Measurements from ENCODE around the gene PSMG4. TPM values are rescaled to one million over a fixed set of nuclear protein-coding genes. Genes with fewer than 3 reads are reported as not detected.

PSMG4 gene, protein sequence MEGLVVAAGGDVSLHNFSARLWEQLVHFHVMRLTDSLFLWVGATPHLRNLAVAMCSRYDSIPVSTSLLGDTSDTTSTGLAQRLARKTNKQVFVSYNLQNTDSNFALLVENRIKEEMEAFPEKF
- polyA plus RNA-seq (2013), result 9.7 and 10.5 TPM in 2 replicates

DNA sequence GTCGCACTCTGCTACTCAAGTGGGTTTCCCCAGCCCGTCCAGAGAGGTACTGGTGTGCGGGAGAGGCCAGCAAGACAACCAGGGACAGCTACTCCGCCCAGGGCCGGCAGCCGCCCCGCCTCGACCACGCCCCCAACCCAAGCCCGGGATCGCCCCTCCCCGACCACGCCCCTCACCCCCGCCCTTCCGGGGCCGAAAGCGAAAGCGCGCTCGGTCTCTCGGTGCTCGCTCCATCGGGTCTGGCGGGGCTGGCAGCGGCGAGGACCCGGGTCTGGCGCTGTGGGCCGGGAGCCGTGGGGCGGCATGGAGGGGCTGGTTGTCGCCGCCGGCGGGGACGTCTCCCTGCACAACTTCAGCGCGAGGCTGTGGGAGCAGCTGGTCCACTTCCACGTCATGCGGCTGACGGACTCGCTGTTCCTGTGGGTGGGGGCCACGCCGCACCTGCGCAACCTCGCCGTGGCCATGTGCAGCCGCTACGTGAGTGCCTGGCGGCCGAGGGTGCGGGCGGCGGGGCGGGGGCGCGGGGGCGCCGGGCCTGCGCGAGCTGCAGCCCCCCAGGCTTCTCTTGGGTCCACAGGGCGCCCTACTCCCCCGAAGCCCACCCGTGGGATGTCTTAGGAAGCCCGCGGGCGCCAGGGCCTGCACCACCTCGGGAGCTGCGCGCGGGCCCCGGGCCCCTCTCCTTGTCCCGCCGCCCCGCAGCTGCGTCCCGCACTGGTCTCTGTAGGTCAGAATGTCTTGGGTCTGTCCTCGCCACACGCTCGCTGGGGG, at the start of gene PSMG4:
TSS of gene PSMG4 (plus strand) at position 228 of the 771 bp plus-strand sequence. CDS start at position 304, 76 bp downstream.
- peak within 1 kb of the TSS; percentile 65 for H2AFZ ChIP-seq (ENCODE audit: insufficient read depth, low read length, poor library complexity)
- peak within 1 kb of the TSS; percentile 82 for H4K8ac ChIP-seq (ENCODE audit: low read depth, low read length)
- H3K9me3 ChIP-seq (ENCODE audit: insufficient read depth, low read depth, low read length), result no peaks in the 10 kb centered on the region
- H2BK12ac ChIP-seq (ENCODE audit: low read length), result peak within 1 kb of the TSS; percentile 29
- H3K27me3 ChIP-seq (ENCODE audit: insufficient read depth, low read length), result no peaks in the 10 kb centered on the region
- H3K18ac ChIP-seq (ENCODE audit: low read length), result peak within 1 kb of the TSS; percentile 92
- H4K91ac ChIP-seq (ENCODE audit: low read depth, low read length), result peak within 1 kb of the TSS; percentile 67
- no peak within 1 kb of the TSS for H2AK5ac ChIP-seq (ENCODE audit: low read length)
- peaks cover 2% of the 10 kb centered on the region for H3K79me1 ChIP-seq (ENCODE audit: low read length)
- no peak within 1 kb of the TSS for H2BK5ac ChIP-seq (ENCODE audit: low read depth, low read length, poor library complexity)
- H4K12ac ChIP-seq (ENCODE audit: low read depth, low read length), result peak within 1 kb of the TSS; percentile 13
- H3K9ac ChIP-seq (ENCODE audit: low read length), result no peak within 1 kb of the TSS
- no peaks in the 10 kb centered on the region for H3K79me2 ChIP-seq (ENCODE audit: control insufficient read depth, insufficient read depth, low read length, poor library complexity)
- peak within 1 kb of the TSS; percentile 98 for H3K4me3 ChIP-seq (ENCODE audit: low read depth, low read length)
- peak within 1 kb of the TSS; percentile 9 for H2BK120ac ChIP-seq (ENCODE audit: insufficient read depth, low read length, poor library complexity)
- H3K36me3 ChIP-seq (ENCODE audit: control insufficient read depth in 1 of 2, insufficient read depth in 2 of 2, low read length in 2 of 2), result peaks cover 7 to 8% of the 10 kb centered on the region in 2 experiments
- H3K14ac ChIP-seq (ENCODE audit: low read length), result peak within 1 kb of the TSS; percentile 80
- peak; percentile 83 to 93 for DNase-seq
- peaks cover 2% of the 10 kb centered on the region in 2 experiments for H3K4me1 ChIP-seq (ENCODE audit: control insufficient read depth in 1 of 2, insufficient read depth in 2 of 2, low read length in 2 of 2)
- peak within 1 kb of the TSS; percentile 60 for H3K4ac ChIP-seq (ENCODE audit: low read depth, low read length)
- no peak within 1 kb of the TSS for H3K23ac ChIP-seq (ENCODE audit: low read length)
- H3K4me2 ChIP-seq (ENCODE audit: low read length), result peak within 1 kb of the TSS; percentile 87
- no peak within 1 kb of the TSS for H3K27ac ChIP-seq (ENCODE audit: low read depth, low read length)
- WGBS (ENCODE audit: extremely low coverage, insufficient coverage, insufficient read length), result no CpG with 5 or more reads among the region's 80 CpGs

DNA sequence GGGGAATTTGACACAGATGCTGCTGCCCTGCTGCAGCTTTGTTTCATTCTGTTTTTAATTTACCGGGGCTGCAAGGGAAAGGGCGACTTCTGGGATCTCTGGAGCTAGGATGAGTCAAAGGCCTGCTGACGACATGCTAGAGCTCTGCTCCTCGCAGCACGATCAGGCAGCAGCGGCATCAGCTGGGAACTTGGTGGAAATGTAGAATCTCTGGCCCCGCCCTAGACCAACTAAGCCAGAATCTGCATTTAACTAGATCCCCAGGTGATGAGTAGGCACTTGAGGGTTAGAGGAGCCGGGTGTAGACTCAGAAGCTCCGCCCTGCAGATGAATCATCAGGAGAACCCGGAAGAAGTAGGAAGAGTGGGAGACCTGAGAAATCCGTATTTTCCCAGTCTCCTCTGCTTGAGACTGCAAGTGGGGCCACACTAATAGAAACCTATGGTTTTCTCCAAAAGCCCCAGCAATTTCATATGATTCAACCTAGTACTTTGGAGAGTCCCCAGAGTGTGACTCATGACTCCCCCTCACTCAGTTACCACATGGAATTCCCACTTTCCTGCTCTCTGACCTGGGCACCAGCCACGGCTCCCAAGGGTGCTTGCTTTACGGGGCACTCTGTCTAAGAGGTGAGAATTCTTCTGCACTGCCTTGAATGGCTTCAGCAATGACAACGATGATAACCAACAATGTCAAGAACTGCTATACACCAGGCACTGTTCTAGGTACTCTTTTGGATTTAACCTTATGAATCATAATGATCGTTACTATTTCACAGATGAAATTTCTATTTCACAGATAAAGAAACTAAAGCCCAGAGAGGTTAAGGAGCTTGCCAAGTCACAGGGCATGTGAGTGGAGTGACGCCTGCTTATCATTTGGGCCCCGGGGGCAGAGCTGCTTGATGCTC, 49.4 kb upstream of the PSMG4 start:
- WGBS (ENCODE audit: extremely low coverage, insufficient coverage, insufficient read length), result no CpG with 5 or more reads among the region's 17 CpGs
- H2AK5ac ChIP-seq (ENCODE audit: low read length), result no peak overlapping the region
- no peaks in the 10 kb centered on the region for H3K79me2 ChIP-seq (ENCODE audit: control insufficient read depth, insufficient read depth, low read length, poor library complexity)
- no peak overlapping the region for H2BK12ac ChIP-seq (ENCODE audit: low read length)
- no peaks in the 10 kb centered on the region for H3K36me3 ChIP-seq (ENCODE audit: control insufficient read depth in 1 of 2, insufficient read depth in 2 of 2, low read length in 2 of 2)
- H3K79me1 ChIP-seq (ENCODE audit: low read length), result peaks cover 4% of the 10 kb centered on the region
- H3K27me3 ChIP-seq (ENCODE audit: insufficient read depth, low read length), result no peaks in the 10 kb centered on the region
- H3K27ac ChIP-seq (ENCODE audit: low read depth, low read length), result no peak overlapping the region
- H2BK5ac ChIP-seq (ENCODE audit: low read depth, low read length, poor library complexity), result no peak overlapping the region
- no peak overlapping the region for H3K4ac ChIP-seq (ENCODE audit: low read depth, low read length)
- no peak overlapping the region for H3K14ac ChIP-seq (ENCODE audit: low read length)
- H2BK120ac ChIP-seq (ENCODE audit: insufficient read depth, low read length, poor library complexity), result no peak overlapping the region
- H3K9me3 ChIP-seq (ENCODE audit: insufficient read depth, low read depth, low read length), result no peaks in the 10 kb centered on the region
- peaks cover 12 to 17% of the 10 kb centered on the region in 2 experiments for H3K4me1 ChIP-seq (ENCODE audit: control insufficient read depth in 1 of 2, insufficient read depth in 2 of 2, low read length in 2 of 2)
- peak overlapping the region; percentile 26 for H3K4me2 ChIP-seq (ENCODE audit: low read length)
- H3K9ac ChIP-seq (ENCODE audit: low read length), result no peak overlapping the region
- H3K18ac ChIP-seq (ENCODE audit: low read length), result no peak overlapping the region
- no peak overlapping the region for H2AFZ ChIP-seq (ENCODE audit: insufficient read depth, low read length, poor library complexity)
- H4K8ac ChIP-seq (ENCODE audit: low read depth, low read length), result peak overlapping the region; percentile 79
- peak overlapping the region; percentile 53 for H4K91ac ChIP-seq (ENCODE audit: low read depth, low read length)
- DNase-seq, result peak; percentile 93 to 96
- no peak overlapping the region for H3K23ac ChIP-seq (ENCODE audit: low read length)
- H3K4me3 ChIP-seq (ENCODE audit: low read depth, low read length), result no peak overlapping the region
- no peak overlapping the region for H4K12ac ChIP-seq (ENCODE audit: low read depth, low read length)

DNA sequence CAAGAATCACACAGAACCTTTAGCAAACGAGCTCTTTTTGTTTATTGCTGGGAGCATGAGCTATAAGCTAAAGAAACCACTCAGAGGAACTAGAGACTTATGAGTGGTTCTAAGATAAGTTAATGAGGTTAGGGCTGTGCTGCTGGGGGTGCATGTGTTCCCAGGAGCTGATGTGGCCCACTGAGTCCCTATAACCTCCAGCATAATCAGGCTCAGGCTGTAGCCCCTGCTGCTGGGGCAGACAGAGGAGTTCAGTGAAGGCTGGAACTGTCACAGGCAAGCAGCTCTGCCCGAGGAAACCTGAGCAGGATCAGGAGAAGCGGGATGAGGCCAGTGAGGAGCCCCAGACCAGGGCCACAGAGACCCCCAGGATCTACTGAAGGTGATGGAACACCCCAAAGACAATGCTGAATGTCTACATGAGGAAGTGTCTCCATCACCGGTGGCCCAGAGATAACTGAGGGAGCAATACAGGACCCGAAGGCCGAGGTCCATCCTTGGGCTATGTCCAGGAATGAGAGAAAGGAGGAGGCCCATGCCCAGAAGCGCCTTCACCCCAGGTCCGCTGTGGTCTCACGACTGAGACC, 48.6 kb upstream of the PSMG4 start:
- Histone ChIP-seq H3K27me3 (ENCODE audit: insufficient read depth, low read length) (no peaks in the 10 kb centered on the region), H3K4me3 (ENCODE audit: low read depth, low read length) (no peak overlapping the region), H3K9me3 (ENCODE audit: insufficient read depth, low read depth, low read length) (no peaks in the 10 kb centered on the region), H3K4ac (ENCODE audit: low read depth, low read length) (no peak overlapping the region), H3K79me2 (ENCODE audit: control insufficient read depth, insufficient read depth, low read length, poor library complexity) (no peaks in the 10 kb centered on the region), H3K4me1 (ENCODE audit: control insufficient read depth in 1 of 2, insufficient read depth in 2 of 2, low read length in 2 of 2) (peaks cover 12 to 17% of the 10 kb centered on the region in 2 experiments), H3K9ac (ENCODE audit: low read length) (no peak overlapping the region), H2BK12ac (ENCODE audit: low read length) (peak overlapping the region; percentile 26), H3K36me3 (ENCODE audit: control insufficient read depth in 1 of 2, insufficient read depth in 2 of 2, low read length in 2 of 2) (no peaks in the 10 kb centered on the region), H2AFZ (ENCODE audit: insufficient read depth, low read length, poor library complexity) (no peak overlapping the region), H3K18ac (ENCODE audit: low read length) (no peak overlapping the region), H3K4me2 (ENCODE audit: low read length) (no peak overlapping the region), H4K12ac (ENCODE audit: low read depth, low read length) (no peak overlapping the region), H4K91ac (ENCODE audit: low read depth, low read length) (peak overlapping the region; percentile 2), H3K27ac (ENCODE audit: low read depth, low read length) (no peak overlapping the region), H3K23ac (ENCODE audit: low read length) (no peak overlapping the region), H2BK120ac (ENCODE audit: insufficient read depth, low read length, poor library complexity) (no peak overlapping the region), H2BK5ac (ENCODE audit: low read depth, low read length, poor library complexity) (no peak overlapping the region), H4K8ac (ENCODE audit: low read depth, low read length) (no peak overlapping the region), H3K14ac (ENCODE audit: low read length) (no peak overlapping the region), H2AK5ac (ENCODE audit: low read length) (no peak overlapping the region), H3K79me1 (ENCODE audit: low read length) (peaks cover 4% of the 10 kb centered on the region)
- no CpG with 5 or more reads among the region's 9 CpGs for WGBS (ENCODE audit: extremely low coverage, insufficient coverage, insufficient read length)
- DNase-seq, result no peak

DNA sequence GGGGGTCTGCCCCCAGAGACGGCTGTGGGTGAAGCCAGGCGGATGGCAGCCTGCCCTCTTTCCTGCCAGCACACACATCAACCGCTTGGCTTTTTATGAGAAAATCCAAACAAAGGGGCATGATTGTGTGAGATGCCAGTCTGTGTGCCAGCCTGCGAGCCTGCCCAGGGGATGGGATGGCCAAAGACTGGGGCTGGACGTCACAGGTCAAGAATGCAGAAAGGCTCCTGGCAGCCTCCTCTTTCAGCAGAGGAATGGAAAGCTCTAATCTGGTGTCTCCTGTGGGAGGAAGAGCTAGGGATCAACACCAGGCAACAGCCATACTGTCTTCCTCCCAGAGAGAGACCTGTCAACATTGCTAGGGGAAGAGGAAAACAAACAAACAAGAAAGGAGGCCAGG, 47.1 kb upstream of the PSMG4 start:
- H2BK5ac ChIP-seq (ENCODE audit: low read depth, low read length, poor library complexity), result no peak overlapping the region

More for the DNA sequence above, 47.1 kb upstream of the PSMG4 start:
- no peak overlapping the region for H4K8ac ChIP-seq (ENCODE audit: low read depth, low read length)
- WGBS (ENCODE audit: extremely low coverage, insufficient coverage, insufficient read length), result no CpG with 5 or more reads among the region's 5 CpGs
- H2BK120ac ChIP-seq (ENCODE audit: insufficient read depth, low read length, poor library complexity), result no peak overlapping the region
- DNase-seq, result peak in 1 of 2 donors; percentile 18
- H3K27me3 ChIP-seq (ENCODE audit: insufficient read depth, low read length), result no peaks in the 10 kb centered on the region
- no peaks in the 10 kb centered on the region for H3K79me2 ChIP-seq (ENCODE audit: control insufficient read depth, insufficient read depth, low read length, poor library complexity)
- H3K4me3 ChIP-seq (ENCODE audit: low read depth, low read length), result no peak overlapping the region
- no peak overlapping the region for H3K4ac ChIP-seq (ENCODE audit: low read depth, low read length)
- no peak overlapping the region for H3K14ac ChIP-seq (ENCODE audit: low read length)
- no peak overlapping the region for H3K18ac ChIP-seq (ENCODE audit: low read length)
- no peak overlapping the region for H2AK5ac ChIP-seq (ENCODE audit: low read length)
- no peak overlapping the region for H2BK12ac ChIP-seq (ENCODE audit: low read length)
- no peak overlapping the region for H2AFZ ChIP-seq (ENCODE audit: insufficient read depth, low read length, poor library complexity)
- H4K91ac ChIP-seq (ENCODE audit: low read depth, low read length), result no peak overlapping the region
- H3K9ac ChIP-seq (ENCODE audit: low read length), result no peak overlapping the region
- H4K12ac ChIP-seq (ENCODE audit: low read depth, low read length), result no peak overlapping the region
- H3K4me1 ChIP-seq (ENCODE audit: control insufficient read depth in 1 of 2, insufficient read depth in 2 of 2, low read length in 2 of 2), result peaks cover 9 to 10% of the 10 kb centered on the region in 2 experiments
- no peaks in the 10 kb centered on the region for H3K36me3 ChIP-seq (ENCODE audit: control insufficient read depth in 1 of 2, insufficient read depth in 2 of 2, low read length in 2 of 2)
- H3K4me2 ChIP-seq (ENCODE audit: low read length), result no peak overlapping the region
- H3K23ac ChIP-seq (ENCODE audit: low read length), result no peak overlapping the region
- peaks cover 2% of the 10 kb centered on the region for H3K79me1 ChIP-seq (ENCODE audit: low read length)
- H3K9me3 ChIP-seq (ENCODE audit: insufficient read depth, low read depth, low read length), result no peaks in the 10 kb centered on the region
- no peak overlapping the region for H3K27ac ChIP-seq (ENCODE audit: low read depth, low read length)
